HEK293 (cell line): ENCODE results near the gene RETREG3.

ENCODE experiments used
- BCL6B ChIP-seq: fragments of 450-650 bp; formaldehyde crosslinking; IDR thresholded peaks from 2 replicates; pipeline ENCODE4 v1.5.1; 2017; ENCODE audit warnings: missing biosample characterization, missing genetic modification characterization
- EGR2 ChIP-seq: fragments of 450-650 bp; formaldehyde crosslinking; IDR thresholded peaks from 2 replicates; pipeline ENCODE4 v1.5.1; 2016; ENCODE audit warnings: low read depth, missing biosample characterization, missing genetic modification characterization
- GLIS1 ChIP-seq: fragments of 450-650 bp; formaldehyde crosslinking; IDR thresholded peaks from 2 replicates; pipeline ENCODE4 v1.5.1; 2016; ENCODE audit warnings: missing biosample characterization, missing genetic modification characterization
- KLF1 ChIP-seq: fragments of 450-650 bp; formaldehyde crosslinking; IDR thresholded peaks from 2 replicates; pipeline ENCODE4 v1.5.1; 2016; ENCODE audit warnings: missing biosample characterization, missing genetic modification characterization
- REPIN1 ChIP-seq: fragments of 450-650 bp; formaldehyde crosslinking; IDR thresholded peaks from 2 replicates; pipeline ENCODE4 v1.5.1; 2017; ENCODE audit warnings: missing biosample characterization, missing genetic modification characterization, low read depth
- SCRT1 ChIP-seq: fragments of 450-650 bp; formaldehyde crosslinking; IDR thresholded peaks from 2 replicates; pipeline ENCODE4 v1.5.1; 2016; ENCODE audit warnings: missing biosample characterization, missing genetic modification characterization, borderline replicate concordance
- SP3 ChIP-seq: fragments of 450-650 bp; formaldehyde crosslinking; IDR thresholded peaks from 2 replicates; pipeline ENCODE4 v1.5.1; 2016; ENCODE audit warnings: missing biosample characterization, missing genetic modification characterization
- SP7 ChIP-seq: fragments of 450-650 bp; formaldehyde crosslinking; IDR thresholded peaks from 2 replicates; pipeline ENCODE4 v1.5.1; 2016; ENCODE audit warnings: missing biosample characterization, missing genetic modification characterization
- ZFHX2 ChIP-seq: fragments of 450-650 bp; formaldehyde crosslinking; conservative IDR thresholded peaks from 2 replicates; pipeline ENCODE4 v1.5.1; 2016; ENCODE audit warnings: missing biosample characterization, missing genetic modification characterization
- ZNF184 ChIP-seq: fragments of 450-650 bp; IDR thresholded peaks from 2 replicates; pipeline ENCODE4 v1.5.1; 2018; ENCODE audit warnings: missing biosample characterization, mild to moderate bottlenecking, missing genetic modification characterization
- ZNF202 ChIP-seq: fragments of 450-650 bp; formaldehyde crosslinking; IDR thresholded peaks from 2 replicates; pipeline ENCODE4 v1.5.1; 2016; ENCODE audit warnings: missing biosample characterization, missing genetic modification characterization, borderline replicate concordance
- ZNF239 ChIP-seq: fragments of 450-650 bp; formaldehyde crosslinking; IDR thresholded peaks from 2 replicates; pipeline ENCODE4 v1.5.1; 2016; ENCODE audit warnings: missing biosample characterization, missing genetic modification characterization
- ZNF311 ChIP-seq: fragments of 450-650 bp; formaldehyde crosslinking; IDR thresholded peaks from 2 replicates; pipeline ENCODE4 v1.5.1; 2017; ENCODE audit warnings: missing biosample characterization, missing genetic modification characterization, borderline replicate concordance
- ZNF350 ChIP-seq: fragments of 450-650 bp; formaldehyde crosslinking; IDR thresholded peaks from 2 replicates; pipeline ENCODE4 v1.5.0; 2017; ENCODE audit warnings: missing biosample characterization, mild to moderate bottlenecking, missing genetic modification characterization
- ZNF391 ChIP-seq: fragments of 450-650 bp; formaldehyde crosslinking; IDR thresholded peaks from 2 replicates; pipeline ENCODE4 v1.5.1; 2016; ENCODE audit warnings: low read depth, missing biosample characterization, missing genetic modification characterization, borderline replicate concordance
- ZNF423 ChIP-seq: fragments of 450-650 bp; formaldehyde crosslinking; IDR thresholded peaks from 2 replicates; pipeline ENCODE4 v1.5.1; 2016; ENCODE audit warnings: missing biosample characterization, missing genetic modification characterization
- ZNF433 ChIP-seq: fragments of 450-650 bp; formaldehyde crosslinking; IDR thresholded peaks from 2 replicates; pipeline ENCODE4 v1.5.1; 2016; ENCODE audit warnings: missing biosample characterization, missing genetic modification characterization, low read depth
- ZNF473 ChIP-seq: fragments of 450-650 bp; formaldehyde crosslinking; IDR thresholded peaks from 2 replicates; pipeline ENCODE4 v1.5.1; 2017; ENCODE audit warnings: missing biosample characterization, missing genetic modification characterization
- ZNF518A ChIP-seq: fragments of 450-650 bp; formaldehyde crosslinking; conservative IDR thresholded peaks from 2 replicates; pipeline ENCODE4 v1.5.1; 2016; ENCODE audit warnings: low read depth, missing biosample characterization, missing genetic modification characterization
- ZNF530 ChIP-seq: fragments of 450-650 bp; formaldehyde crosslinking; IDR thresholded peaks from 2 replicates; pipeline ENCODE4 v1.5.1; 2016; ENCODE audit warnings: low read depth, missing biosample characterization, missing genetic modification characterization
- ZNF560 ChIP-seq: fragments of 450-650 bp; formaldehyde crosslinking; IDR thresholded peaks from 2 replicates; pipeline ENCODE4 v1.5.1; 2017; ENCODE audit warnings: missing biosample characterization, missing genetic modification characterization, borderline replicate concordance
- ZNF600 ChIP-seq: fragments of 450-650 bp; formaldehyde crosslinking; IDR thresholded peaks from 2 replicates; pipeline ENCODE4 v1.5.1; 2016; ENCODE audit warnings: missing biosample characterization, missing genetic modification characterization
- ZNF629 ChIP-seq: fragments of 450-650 bp; formaldehyde crosslinking; IDR thresholded peaks from 2 replicates; pipeline ENCODE4 v1.5.1; 2017; ENCODE audit warnings: missing biosample characterization, missing genetic modification characterization
- ZNF670 ChIP-seq: fragments of 450-650 bp; formaldehyde crosslinking; IDR thresholded peaks from 2 replicates; pipeline ENCODE4 v1.5.1; 2016; ENCODE audit warnings: missing biosample characterization, missing genetic modification characterization, low read depth
- ZSCAN30 ChIP-seq: fragments of 450-650 bp; IDR thresholded peaks from 2 replicates; pipeline ENCODE4 v1.5.1; 2018; ENCODE audit warnings: missing biosample characterization, mild to moderate bottlenecking, missing genetic modification characterization, moderate library complexity
- ZSCAN5A ChIP-seq: fragments of 450-650 bp; formaldehyde crosslinking; IDR thresholded peaks from 2 replicates; pipeline ENCODE4 v1.5.1; 2016; ENCODE audit warnings: missing biosample characterization, missing genetic modification characterization
- TF ChIP-seq, protein P1 (sequence below): fragments of 450-650 bp; formaldehyde crosslinking; IDR thresholded peaks from 2 replicates; pipeline ENCODE4 v1.5.1; 2016; ENCODE audit warnings: missing biosample characterization, missing genetic modification characterization
- TF ChIP-seq, protein P2 (sequence below): fragments of 450-650 bp; formaldehyde crosslinking; IDR thresholded peaks from 2 replicates; pipeline ENCODE4 v1.5.1; 2016; ENCODE audit warnings: missing biosample characterization, missing genetic modification characterization

The RETREG3 gene

GRCh38 chr17:42536048-42536371 lies 73.2 kb downstream of the RETREG3 start, which contains the start of gene NAGLU (continued):
- no peak for TF ChIP-seq ZNF473
- no peak for TF ChIP-seq BCL6B (tag by site-specific recombination)
- TF ChIP-seq ZNF202, result no peak
- TF ChIP-seq, protein P1, sequence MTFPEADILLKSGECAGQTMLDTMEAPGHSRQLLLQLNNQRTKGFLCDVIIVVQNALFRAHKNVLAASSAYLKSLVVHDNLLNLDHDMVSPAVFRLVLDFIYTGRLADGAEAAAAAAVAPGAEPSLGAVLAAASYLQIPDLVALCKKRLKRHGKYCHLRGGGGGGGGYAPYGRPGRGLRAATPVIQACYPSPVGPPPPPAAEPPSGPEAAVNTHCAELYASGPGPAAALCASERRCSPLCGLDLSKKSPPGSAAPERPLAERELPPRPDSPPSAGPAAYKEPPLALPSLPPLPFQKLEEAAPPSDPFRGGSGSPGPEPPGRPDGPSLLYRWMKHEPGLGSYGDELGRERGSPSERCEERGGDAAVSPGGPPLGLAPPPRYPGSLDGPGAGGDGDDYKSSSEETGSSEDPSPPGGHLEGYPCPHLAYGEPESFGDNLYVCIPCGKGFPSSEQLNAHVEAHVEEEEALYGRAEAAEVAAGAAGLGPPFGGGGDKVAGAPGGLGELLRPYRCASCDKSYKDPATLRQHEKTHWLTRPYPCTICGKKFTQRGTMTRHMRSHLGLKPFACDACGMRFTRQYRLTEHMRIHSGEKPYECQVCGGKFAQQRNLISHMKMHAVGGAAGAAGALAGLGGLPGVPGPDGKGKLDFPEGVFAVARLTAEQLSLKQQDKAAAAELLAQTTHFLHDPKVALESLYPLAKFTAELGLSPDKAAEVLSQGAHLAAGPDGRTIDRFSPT, result peak; percentile 83
- no peak for TF ChIP-seq ZNF433 (tag by site-specific recombination)
- TF ChIP-seq GLIS1 (tag by site-specific recombination), result peak; percentile 98
- no peak for TF ChIP-seq ZNF184 (tag by site-specific recombination)
- no peak for TF ChIP-seq ZNF311 (tag by site-specific recombination)
- no peak; the same call in 1 of the 2 replicates for TF ChIP-seq ZFHX2
- no peak for TF ChIP-seq ZNF600 (tag by site-specific recombination)
- TF ChIP-seq, protein P2, sequence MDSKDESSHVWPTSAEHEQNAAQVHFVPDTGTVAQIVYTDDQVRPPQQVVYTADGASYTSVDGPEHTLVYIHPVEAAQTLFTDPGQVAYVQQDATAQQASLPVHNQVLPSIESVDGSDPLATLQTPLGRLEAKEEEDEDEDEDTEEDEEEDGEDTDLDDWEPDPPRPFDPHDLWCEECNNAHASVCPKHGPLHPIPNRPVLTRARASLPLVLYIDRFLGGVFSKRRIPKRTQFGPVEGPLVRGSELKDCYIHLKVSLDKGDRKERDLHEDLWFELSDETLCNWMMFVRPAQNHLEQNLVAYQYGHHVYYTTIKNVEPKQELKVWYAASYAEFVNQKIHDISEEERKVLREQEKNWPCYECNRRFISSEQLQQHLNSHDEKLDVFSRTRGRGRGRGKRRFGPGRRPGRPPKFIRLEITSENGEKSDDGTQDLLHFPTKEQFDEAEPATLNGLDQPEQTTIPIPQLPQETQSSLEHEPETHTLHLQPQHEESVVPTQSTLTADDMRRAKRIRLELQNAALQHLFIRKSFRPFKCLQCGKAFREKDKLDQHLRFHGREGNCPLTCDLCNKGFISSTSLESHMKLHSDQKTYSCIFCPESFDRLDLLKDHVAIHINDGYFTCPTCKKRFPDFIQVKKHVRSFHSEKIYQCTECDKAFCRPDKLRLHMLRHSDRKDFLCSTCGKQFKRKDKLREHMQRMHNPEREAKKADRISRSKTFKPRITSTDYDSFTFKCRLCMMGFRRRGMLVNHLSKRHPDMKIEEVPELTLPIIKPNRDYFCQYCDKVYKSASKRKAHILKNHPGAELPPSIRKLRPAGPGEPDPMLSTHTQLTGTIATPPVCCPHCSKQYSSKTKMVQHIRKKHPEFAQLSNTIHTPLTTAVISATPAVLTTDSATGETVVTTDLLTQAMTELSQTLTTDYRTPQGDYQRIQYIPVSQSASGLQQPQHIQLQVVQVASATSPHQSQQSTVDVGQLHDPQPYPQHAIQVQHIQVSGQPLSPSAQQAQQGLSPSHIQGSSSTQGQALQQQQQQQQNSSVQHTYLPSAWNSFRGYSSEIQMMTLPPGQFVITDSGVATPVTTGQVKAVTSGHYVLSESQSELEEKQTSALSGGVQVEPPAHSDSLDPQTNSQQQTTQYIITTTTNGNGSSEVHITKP, result peak; percentile 82; the same call in 1 of the 2 replicates
- TF ChIP-seq SP7 (tag by site-specific recombination), result no peak; the same call in 1 of the 2 replicates
- TF ChIP-seq ZSCAN5A (tag by site-specific recombination), result no peak
- TF ChIP-seq SP3 (tag by site-specific recombination), result peak; percentile 45
- no peak for TF ChIP-seq ZNF670 (tag by site-specific recombination)
- no peak for TF ChIP-seq ZNF350 (tag by site-specific recombination)
- TF ChIP-seq ZNF560, result no peak
- peak; percentile 97 for TF ChIP-seq ZNF423 (tag by site-specific recombination)
- no peak for TF ChIP-seq REPIN1 (tag by site-specific recombination)
- peak; percentile 89; the same call in 1 of the 2 replicates for TF ChIP-seq ZNF391
- TF ChIP-seq ZNF518A (tag by site-specific recombination), result 0 out of 2 replicates have a peak, but pooled peaks have one; percentile 8
- no peak for TF ChIP-seq SCRT1
- TF ChIP-seq ZNF530 (tag by site-specific recombination), result no peak
- TF ChIP-seq ZNF239, result no peak
- TF ChIP-seq EGR2 (tag by site-specific recombination), result no peak
- peak; percentile 70 for TF ChIP-seq KLF1 (tag by site-specific recombination)
- TF ChIP-seq ZSCAN30 (tag by site-specific recombination), result peak; percentile 76; the same call in 1 of the 2 replicates
- TF ChIP-seq ZNF629 (tag by site-specific recombination), result no peak; the same call in 1 of the 2 replicates
